Erythroblast (primary cell): ENCODE results near the gene ENG.

Experiments used
- GATA1 ChIP-seq: IDR thresholded peaks from 2 replicates; pipeline ENCODE4 v1.6.1; 2011; ENCODE audit warnings: low read depth, mild to moderate bottlenecking, control low read depth, low read length, moderate library complexity
- POLR2A ChIP-seq: IDR thresholded peaks from 2 replicates; pipeline ENCODE4 v1.6.1; 2011; ENCODE audit warnings: mild to moderate bottlenecking, low read length

GRCh38 chr9:127773981-127774380 lies 80.5 kb downstream of the ENG start:
- TF ChIP-seq POLR2A (no peak), GATA1 (no peak)
